GM10266 (cell line): Measurements from ENCODE around the gene TIGD6.

Experiments
- DNase-seq: peaks from one replicate; pipeline ENCODE4 v3.0.0; 2012; ENCODE audit errors: extremely low spot score
- CTCF ChIP-seq: IDR thresholded peaks from 2 replicates; pipeline ENCODE4 v1.5.1; 2012; ENCODE audit warnings: mild to moderate bottlenecking, low read depth; ENCODE audit not compliant: control insufficient read depth, insufficient read depth; ENCODE audit errors: missing control alignments

Gene TIGD6

GRCh38 chr5:150000990-150001659, 671 bp upstream of the TIGD6 start:
- TF ChIP-seq CTCF, result no peak
- peak; percentile 28 for DNase-seq

- DNase-seq, result no peak
- no peak for TF ChIP-seq CTCF
Observed at GRCh38 chr5:149999866-150000255, 593 bp downstream of the TIGD6 start.

GRCh38 chr5:149999359-149999758, 1.1 kb downstream of the TIGD6 start:
- no peak for DNase-seq
- TF ChIP-seq CTCF, result no peak

- no peak for TF ChIP-seq CTCF
- no peak for DNase-seq
Observed at GRCh38 chr5:149998281-149998680, 2.2 kb downstream of the TIGD6 start.

- no peak for DNase-seq
- TF ChIP-seq CTCF, result no peak
Observed at GRCh38 chr5:149996205-149996890, 4.1 kb downstream of the TIGD6 start.

GRCh38 chr5:149995385-149996204, 4.9 kb downstream of the TIGD6 start:
- no peak for TF ChIP-seq CTCF
- DNase-seq, result no peak
